DMS 273 (cell line): ENCODE results near the gene SLX4.

ENCODE experiments used
- DNase-seq: peaks from one replicate; lab custom pipeline; 2025; ENCODE audit not compliant: unreplicated experiment; lab: John Stamatoyannopoulos, UW

The SLX4 gene

GRCh38 chr16:3601614-3602319, 9.6 kb downstream of the SLX4 start:
- no peak for DNase-seq

GRCh38 chr16:3599922-3600321, 11.5 kb downstream of the SLX4 start:
- DNase-seq, result no peak

- DNase-seq, result no peak
These were observed 12.3 kb downstream of the SLX4 start for GRCh38 chr16:3599121-3599520.

GRCh38 chr16:3598236-3598635, 13.2 kb downstream of the SLX4 start:
- DNase-seq, result no peak

GRCh38 chr16:3597676-3598075, 13.7 kb downstream of the SLX4 start:
- no peak for DNase-seq

GRCh38 chr16:3597226-3597625, 14.2 kb downstream of the SLX4 start:
- no peak for DNase-seq

- no peak for DNase-seq
These were observed 15.1 kb downstream of the SLX4 start for GRCh38 chr16:3596101-3596861.

- no peak for DNase-seq
These were observed 15.8 kb downstream of the SLX4 start for GRCh38 chr16:3595521-3596021.

GRCh38 chr16:3595110-3595486, 16.3 kb downstream of the SLX4 start:
- DNase-seq, result no peak

GRCh38 chr16:3594316-3595109, 16.9 kb downstream of the SLX4 start:
- DNase-seq, result no peak

- no peak for DNase-seq
These were observed 18.8 kb downstream of the SLX4 start for GRCh38 chr16:3592559-3592958.

- no peak for DNase-seq
These were observed 19.4 kb downstream of the SLX4 start for GRCh38 chr16:3591991-3592390.

GRCh38 chr16:3591436-3591803, 20.0 kb downstream of the SLX4 start:
- no peak for DNase-seq

GRCh38 chr16:3590736-3591435, 20.5 kb downstream of the SLX4 start:
- DNase-seq, result no peak

- no peak for DNase-seq
These were observed 21.3 kb downstream of the SLX4 start for GRCh38 chr16:3589991-3590701.

- no peak for DNase-seq
These were observed 21.9 kb downstream of the SLX4 start for GRCh38 chr16:3589441-3589921.

GRCh38 chr16:3589001-3589400, 22.4 kb downstream of the SLX4 start:
- no peak for DNase-seq

- no peak for DNase-seq
These were observed 23.8 kb downstream of the SLX4 start for GRCh38 chr16:3587547-3588110.

- no peak for DNase-seq
These were observed 27.0 kb downstream of the SLX4 start for GRCh38 chr16:3584412-3584811.
